Stimulated activated CD4-positive, alpha-beta T cell treated with anti-CD3 and anti-CD28 coated beads, Interleukin-2, amount 100 ng/mL, for 48 hours (primary cell): ENCODE measurements around the gene SDC3.

ENCODE experiments used
- DNase-seq, 2 donors: peaks; one replicate each; pipeline ENCODE4 v3.0.0-alpha.2; 2020

Gene SDC3

GRCh38 chr1:30927448-30927847 is 18.9 kb upstream of the SDC3 start:
- DNase-seq, result no peak

GRCh38 chr1:30923597-30923996 is 15.0 kb upstream of the SDC3 start:
- no peak for DNase-seq

GRCh38 chr1:30920827-30921226 is 12.3 kb upstream of the SDC3 start:
- DNase-seq, result no peak

- no peak for DNase-seq
These were observed 10.7 kb upstream of the SDC3 start for GRCh38 chr1:30919025-30919881.

- DNase-seq, result no peak
These were observed 7.7 kb upstream of the SDC3 start for GRCh38 chr1:30916296-30916695.

- no peak for DNase-seq
These were observed 7.1 kb upstream of the SDC3 start for GRCh38 chr1:30915491-30916230.

- no peak for DNase-seq
These were observed 6.4 kb upstream of the SDC3 start for GRCh38 chr1:30914931-30915330.

- no peak for DNase-seq
These were observed 6.0 kb upstream of the SDC3 start for GRCh38 chr1:30914587-30914922.

GRCh38 chr1:30912913-30913652 is 4.5 kb upstream of the SDC3 start:
- no peak for DNase-seq

- no peak for DNase-seq
These were observed 3.7 kb upstream of the SDC3 start for GRCh38 chr1:30912224-30912623.

- DNase-seq, result peak; percentile 51 to 52
These were observed 2.7 kb upstream of the SDC3 start for GRCh38 chr1:30911059-30911954.

- DNase-seq, result no peak
These were observed 959 bp upstream of the SDC3 start for GRCh38 chr1:30909365-30910068.

GRCh38 chr1:30908316-30908695 is 252 bp downstream of the SDC3 start:
- DNase-seq, result no peak

GRCh38 chr1:30907481-30908315 is 860 bp downstream of the SDC3 start:
- DNase-seq, result no peak

GRCh38 chr1:30906631-30907441 is 1.7 kb downstream of the SDC3 start:
- DNase-seq, result no peak

- DNase-seq, result no peak
These were observed 2.5 kb downstream of the SDC3 start for GRCh38 chr1:30905916-30906620.

- DNase-seq, result no peak
These were observed 3.2 kb downstream of the SDC3 start for GRCh38 chr1:30905403-30905802.

- no peak for DNase-seq
These were observed 3.6 kb downstream of the SDC3 start for GRCh38 chr1:30904962-30905335.

- DNase-seq, result no peak
These were observed 4.2 kb downstream of the SDC3 start for GRCh38 chr1:30904191-30904961.
